GM19452 (cell line): ENCODE results near the gene DDI2.
"Not testable (repeated sequence)": the region's sequence is repeated elsewhere in the genome, so short reads cannot be mapped to it uniquely, and the experiment has no call there.

Source experiments
- ATAC-seq: cut with Tn5 transposase; IDR thresholded peaks from one replicate; pipeline ENCODE4 v1.9.1; 2021; ENCODE audit not compliant: unreplicated experiment

The DDI2 gene

DNA sequence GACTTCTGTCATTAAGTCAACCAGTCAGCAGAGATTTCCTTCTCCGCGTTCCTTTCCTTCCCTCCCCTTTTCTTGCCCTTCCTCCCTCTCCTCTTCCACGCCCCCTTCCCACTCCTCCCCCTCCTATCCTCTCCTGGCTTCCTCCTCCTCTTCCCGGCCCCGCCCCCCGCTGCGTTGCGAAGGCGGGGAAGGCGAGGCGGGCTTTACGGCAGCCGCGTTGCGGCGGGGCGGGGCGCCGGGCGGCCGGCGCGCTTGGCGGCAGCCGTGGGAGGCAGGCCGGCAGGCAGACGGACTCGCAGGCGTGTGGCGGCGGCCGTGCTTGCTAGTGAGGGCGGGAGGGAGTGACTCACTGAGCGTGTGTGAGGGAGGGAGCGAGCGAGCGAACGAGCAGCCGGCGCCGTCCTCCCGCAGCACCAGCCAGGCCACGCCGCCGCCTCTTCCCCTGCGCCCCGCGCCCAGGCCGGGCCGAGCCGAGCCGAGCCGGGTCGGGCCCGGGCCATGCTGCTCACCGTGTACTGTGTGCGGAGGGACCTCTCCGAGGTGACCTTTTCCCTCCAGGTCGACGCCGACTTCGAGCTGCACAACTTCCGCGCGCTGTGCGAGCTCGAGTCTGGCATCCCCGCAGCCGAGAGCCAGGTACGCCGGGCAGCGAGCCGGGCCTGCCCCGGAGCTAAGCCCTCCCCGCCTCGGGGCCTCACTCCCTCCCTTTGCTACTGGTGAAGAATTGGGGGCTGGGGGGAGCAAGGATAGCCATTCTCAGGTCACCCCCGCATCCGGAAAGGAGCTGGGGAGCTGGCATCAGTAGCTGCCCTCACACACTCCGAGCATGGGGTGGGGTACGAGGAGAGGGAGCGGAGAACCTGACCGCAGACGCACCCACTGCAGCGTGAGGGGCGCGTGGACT, at the start of gene DDI2:
Gene DDI2 (plus strand): TSS at position 286 of the 904 bp plus-strand sequence. CDS start 213 bp downstream, at position 499.
- peak; percentile 66 for ATAC-seq

- ATAC-seq = no peak
These were observed 48.7 kb upstream of the DDI2 start for GRCh38 chr1:15568387-15569073.

DNA sequence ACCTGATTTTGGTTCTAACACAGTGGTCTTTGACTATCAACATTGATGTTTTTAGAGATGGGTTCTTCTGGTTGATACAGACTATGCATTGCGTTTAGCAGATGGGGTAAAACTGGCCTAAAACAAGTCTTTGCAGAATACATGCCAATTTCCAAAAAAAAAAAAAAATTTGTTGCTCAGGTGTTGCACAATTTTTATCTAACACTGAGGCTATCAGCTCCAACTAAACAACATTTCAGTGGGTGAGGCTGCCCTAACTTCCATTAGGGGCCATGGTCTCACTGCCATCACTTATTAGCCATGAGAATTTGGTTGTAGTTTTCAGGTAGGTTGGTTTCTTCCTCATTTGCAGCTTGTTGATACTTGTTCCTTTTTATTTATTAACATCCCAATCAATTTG, 46.4 kb upstream of the DDI2 start:
- no peak for ATAC-seq

GRCh38 chr1:15571266-15571665, 46.0 kb upstream of the DDI2 start:
- ATAC-seq = no peak

- ATAC-seq = no peak
These were observed 43.8 kb upstream of the DDI2 start for GRCh38 chr1:15573477-15573876.

GRCh38 chr1:15574741-15575140, 42.5 kb upstream of the DDI2 start:
- ATAC-seq = no peak

- ATAC-seq = no peak
These were observed 41.6 kb upstream of the DDI2 start for GRCh38 chr1:15575549-15576150.

GRCh38 chr1:15577691-15578090, 39.6 kb upstream of the DDI2 start:
- ATAC-seq = no peak

DNA sequence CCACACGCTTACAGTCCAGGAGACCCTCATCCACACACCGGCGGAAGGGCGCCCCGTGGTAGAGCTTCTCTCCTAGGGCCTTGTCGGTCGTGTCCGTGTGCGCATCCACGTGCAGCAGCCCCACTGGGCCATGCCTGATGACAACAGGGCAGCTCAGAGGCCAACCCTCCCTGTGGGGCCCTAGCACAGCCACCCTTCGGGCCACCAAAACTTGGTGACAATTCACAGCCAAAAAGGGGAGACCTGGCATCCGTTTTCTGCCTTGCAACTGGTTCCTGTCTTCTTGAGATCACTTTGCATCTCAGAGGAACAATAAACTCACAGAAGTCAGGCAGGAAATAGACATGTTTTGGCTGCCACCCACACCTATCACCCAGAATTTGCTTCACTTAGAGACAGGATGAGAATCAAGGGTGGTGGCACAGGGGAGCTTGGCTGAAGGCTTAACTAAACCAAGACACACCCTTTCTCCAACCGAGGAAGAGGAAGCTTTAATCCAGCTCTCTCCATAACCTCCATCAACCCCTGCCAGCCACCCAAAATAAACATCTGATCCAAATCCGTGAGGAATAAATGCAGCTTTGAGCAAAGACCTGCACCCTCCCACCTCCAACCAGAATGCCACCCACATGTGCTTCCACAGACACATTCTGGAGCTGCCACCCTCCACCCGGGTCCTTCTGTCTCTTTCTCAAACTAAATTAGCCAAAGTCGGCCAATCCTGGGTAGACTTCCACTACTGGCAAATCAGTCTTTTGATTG, 38.2 kb upstream of the DDI2 start:
- no peak for ATAC-seq

GRCh38 chr1:15579683-15580047, 37.6 kb upstream of the DDI2 start:
- ATAC-seq = no peak

- ATAC-seq = no peak
These were observed 34.1 kb upstream of the DDI2 start for GRCh38 chr1:15583016-15583706.

- peak; percentile 54 for ATAC-seq
These were observed 32.5 kb upstream of the DDI2 start, which contains the start of gene AGMAT for GRCh38 chr1:15584489-15585363. Gene AGMAT (minus strand): TSS chr1:15585051. CDS start chr1:15584967, 84 bp downstream.

- no peak for ATAC-seq
These were observed 25.0 kb upstream of the DDI2 start for GRCh38 chr1:15592285-15592684.

DNA sequence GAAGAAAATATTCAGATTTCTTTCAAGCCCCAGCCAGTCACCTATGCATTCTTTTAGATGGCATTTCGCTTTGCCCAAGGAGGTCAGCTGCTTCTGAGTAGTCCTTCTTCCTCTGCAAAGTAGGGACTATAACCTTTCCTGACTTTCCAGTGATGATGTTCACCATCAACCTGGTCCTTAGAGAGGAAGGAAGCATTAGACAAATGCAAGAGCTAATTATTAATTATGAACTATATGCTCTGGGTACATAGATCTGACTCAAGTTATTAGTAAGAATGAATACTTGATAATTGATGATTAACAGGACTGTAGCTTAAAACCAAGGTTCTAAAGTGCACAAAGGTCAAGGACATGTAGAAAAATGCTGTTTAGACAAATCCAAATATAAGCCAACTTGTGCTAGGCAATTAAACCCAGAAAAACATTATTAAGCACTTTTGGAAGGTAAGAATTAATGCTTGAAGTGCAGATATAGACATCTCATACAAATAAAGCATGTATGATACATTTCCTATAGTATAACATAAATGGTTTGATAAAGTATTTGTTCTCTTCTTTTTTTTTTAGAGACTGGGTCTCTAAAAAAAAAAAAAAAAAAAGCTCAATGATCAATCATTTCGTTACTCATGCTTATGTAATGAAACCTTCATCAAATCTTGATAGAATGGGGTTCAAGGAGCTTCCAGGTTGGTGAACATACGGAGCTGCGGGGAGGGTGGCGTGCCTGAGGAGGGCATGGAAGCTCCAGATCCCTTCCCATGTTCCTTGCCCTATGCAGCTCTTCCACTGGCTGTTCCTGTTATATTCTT, 21.2 kb upstream of the DDI2 start:
- no peak for ATAC-seq

GRCh38 chr1:15598436-15598835, 18.8 kb upstream of the DDI2 start:
- no peak for ATAC-seq

- peak; percentile 93 for ATAC-seq
These were observed 13.9 kb upstream of the DDI2 start for GRCh38 chr1:15603050-15603965.

DNA sequence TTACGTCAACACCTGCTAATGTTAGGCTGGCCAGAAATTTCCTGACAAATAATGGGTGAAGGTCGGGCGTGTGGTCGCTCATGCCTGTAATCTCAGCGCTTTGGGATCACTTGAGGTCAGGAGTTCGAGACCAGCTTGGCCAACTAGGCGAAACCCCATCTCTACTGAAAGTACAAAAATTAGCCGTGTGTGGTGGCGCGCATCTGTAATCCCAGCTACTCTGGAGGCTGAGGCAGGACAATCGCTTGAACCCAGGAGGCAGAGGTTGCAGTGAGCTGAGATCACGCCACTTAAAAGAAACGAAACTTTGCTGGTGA, 13.3 kb upstream of the DDI2 start:
- ATAC-seq = not testable (repeated sequence)

DNA sequence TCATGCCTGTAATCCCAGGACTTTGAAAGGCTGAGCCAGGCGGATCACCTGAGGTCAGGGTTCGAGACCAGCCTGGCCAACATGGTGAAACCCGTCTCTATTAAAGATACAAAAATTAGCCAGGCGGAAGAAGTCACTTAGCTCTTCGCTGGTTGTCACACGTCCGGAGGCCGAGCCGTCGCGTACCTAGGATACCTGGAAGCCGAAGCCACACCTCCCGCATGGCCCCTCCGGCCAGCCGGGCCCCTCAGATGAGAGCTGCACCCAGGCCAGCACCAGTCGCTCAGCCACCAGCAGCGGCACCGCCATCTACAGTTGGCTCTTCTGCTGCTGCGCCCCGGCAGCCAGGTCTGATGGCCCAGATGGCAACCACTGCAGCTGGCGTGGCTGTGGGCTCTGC, 12.9 kb upstream of the DDI2 start:
- not testable (repeated sequence) for ATAC-seq
